ENCODE results near the gene IL2RG. TPM values are rescaled to one million over a fixed set of nuclear protein-coding genes. Genes with fewer than 3 reads are reported as not detected.

The IL2RG gene
- polyA plus RNA-seq, 10 donors = 0.99 to 18.0 (median 2.5) TPM

DNA sequence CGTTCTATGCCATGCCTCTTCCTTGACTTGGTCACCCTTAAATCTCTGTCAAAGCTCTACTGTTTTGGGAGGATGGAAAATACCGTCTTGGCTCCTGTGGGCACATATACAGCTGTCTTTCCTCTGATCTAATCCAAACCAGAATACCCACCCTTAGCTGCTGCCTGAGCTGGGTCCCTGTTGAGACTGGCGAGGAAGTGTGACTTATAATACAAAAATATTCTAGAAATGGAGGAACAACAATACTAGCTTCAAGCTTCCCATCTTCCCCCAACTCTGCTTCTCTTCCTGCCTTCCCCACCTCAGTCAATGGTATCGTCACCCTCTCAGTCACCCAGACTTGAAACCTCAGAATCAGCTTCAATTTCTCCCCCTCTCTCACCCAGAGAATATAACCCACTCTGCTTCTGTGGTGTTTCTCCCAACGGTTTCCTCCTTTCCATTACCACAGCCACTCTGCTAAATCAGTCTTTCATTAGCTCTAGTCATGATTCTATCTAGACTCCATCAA lies 599 bp upstream of the IL2RG start:
- no peak for DNase-seq

DNA sequence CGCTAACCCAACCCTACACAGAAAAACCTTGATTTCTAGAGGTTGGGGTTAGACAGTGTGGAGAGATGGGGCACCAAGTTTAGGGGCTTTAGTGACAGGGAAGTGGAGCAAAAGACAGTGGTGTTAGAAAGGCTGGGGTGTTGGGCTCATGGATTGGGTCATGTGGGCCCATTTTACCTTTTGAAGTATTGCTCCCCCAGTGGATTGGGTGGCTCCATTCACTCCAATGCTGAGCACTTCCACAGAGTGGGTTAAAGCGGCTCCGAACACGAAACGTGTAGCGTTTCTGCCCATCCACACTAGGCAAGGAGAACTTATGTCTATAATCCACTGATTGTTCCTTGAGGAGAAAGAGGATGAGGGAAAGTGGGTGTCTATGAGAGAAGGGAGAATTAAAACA lies 2.3 kb downstream of the IL2RG start:
- no peak for DNase-seq

DNA sequence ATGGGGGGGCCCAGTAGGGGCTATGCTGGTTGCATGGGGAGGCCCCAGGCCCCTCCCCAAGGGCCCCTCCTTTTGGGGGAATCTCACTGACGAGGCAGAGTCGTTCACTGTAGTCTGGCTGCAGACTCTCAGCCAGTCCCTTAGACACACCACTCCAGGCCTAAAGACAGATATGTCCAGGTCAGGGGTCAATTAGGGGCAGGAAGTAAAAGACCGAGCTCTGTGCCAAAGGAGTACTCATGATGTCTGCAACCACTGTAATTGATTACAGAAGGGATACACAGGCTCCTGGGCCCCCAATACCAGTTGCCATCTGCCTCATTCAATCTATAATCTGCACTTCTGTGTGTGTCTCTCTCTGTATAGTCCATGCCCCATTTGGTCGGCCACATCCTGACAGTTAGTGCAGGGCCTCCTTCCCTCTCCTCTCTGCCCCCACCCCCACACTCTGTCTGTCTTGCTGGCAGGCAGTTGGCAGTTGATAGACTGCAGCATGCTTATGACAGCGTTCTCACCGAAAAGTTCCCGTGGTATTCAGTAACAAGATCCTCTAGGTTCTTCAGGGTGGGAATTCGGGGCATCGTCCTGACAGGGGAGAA lies 3.5 kb downstream of the IL2RG start:
- DNase-seq = no peak

DNA sequence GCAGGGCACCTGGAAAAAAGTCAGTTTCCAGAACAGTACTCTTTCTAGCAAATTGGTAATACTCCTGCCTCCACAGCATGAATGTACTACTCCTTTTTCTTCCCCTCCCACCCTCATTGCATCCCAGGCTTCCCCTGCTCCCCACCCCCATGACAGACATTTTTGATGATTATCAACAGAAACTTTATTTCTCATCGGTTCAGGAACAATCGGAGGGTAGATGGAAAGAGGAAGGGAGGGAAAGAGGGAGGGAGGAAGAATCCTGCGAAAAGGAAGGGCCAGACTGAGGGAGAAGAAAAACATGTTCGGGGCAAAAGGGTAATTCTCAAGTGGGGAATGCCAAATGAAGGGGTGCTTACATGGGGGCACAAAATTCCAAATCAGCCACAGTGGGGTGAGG lies 4.1 kb downstream of the IL2RG start:
- DNase-seq = no peak

DNA sequence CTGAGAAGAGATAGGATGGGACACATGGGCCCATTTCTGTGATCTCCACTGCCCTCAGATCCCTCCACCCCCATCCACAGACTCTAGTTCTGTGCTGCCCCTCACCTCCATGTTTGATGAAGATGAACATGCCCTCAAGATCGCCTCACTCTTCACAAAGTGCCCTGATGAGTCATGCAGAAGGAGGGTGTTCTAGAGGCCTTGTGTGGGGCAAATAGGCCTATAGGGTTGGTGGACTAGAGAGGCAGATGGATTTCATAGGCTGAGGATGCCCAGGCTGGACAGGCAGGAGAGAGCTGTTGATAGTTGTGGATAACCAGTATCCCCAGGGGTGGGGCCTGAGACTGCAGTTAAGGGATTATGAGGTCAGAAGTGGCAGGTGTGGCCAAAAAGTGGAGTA lies 5.0 kb downstream of the IL2RG start, which contains the start of gene CXorf65:
Gene CXorf65, minus strand, starts transcription at position 314 of the 400 bp plus-strand sequence. Its CDS starts 184 bp downstream, at position 130.
- DNase-seq = no peak

DNA sequence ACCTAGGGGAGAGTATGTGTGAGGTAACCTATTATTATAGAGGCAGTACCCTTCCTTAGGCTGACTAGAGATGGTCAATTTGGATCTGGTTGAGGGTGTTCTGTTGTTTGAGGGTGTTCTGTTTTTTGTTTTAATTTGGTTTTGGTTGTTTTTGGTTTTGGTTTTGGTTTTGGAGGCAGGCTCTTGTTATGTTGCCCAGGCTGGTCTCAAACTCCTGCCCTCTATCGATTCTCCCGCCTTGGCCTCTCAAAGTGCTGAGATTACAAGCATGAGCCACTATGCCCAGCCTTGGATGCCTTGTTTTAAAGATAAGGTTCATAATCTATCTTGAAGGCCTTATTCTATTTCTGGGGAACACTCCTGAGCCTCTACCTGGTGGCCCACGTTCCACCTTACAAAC lies 5.7 kb downstream of the IL2RG start:
- no peak for DNase-seq

DNA sequence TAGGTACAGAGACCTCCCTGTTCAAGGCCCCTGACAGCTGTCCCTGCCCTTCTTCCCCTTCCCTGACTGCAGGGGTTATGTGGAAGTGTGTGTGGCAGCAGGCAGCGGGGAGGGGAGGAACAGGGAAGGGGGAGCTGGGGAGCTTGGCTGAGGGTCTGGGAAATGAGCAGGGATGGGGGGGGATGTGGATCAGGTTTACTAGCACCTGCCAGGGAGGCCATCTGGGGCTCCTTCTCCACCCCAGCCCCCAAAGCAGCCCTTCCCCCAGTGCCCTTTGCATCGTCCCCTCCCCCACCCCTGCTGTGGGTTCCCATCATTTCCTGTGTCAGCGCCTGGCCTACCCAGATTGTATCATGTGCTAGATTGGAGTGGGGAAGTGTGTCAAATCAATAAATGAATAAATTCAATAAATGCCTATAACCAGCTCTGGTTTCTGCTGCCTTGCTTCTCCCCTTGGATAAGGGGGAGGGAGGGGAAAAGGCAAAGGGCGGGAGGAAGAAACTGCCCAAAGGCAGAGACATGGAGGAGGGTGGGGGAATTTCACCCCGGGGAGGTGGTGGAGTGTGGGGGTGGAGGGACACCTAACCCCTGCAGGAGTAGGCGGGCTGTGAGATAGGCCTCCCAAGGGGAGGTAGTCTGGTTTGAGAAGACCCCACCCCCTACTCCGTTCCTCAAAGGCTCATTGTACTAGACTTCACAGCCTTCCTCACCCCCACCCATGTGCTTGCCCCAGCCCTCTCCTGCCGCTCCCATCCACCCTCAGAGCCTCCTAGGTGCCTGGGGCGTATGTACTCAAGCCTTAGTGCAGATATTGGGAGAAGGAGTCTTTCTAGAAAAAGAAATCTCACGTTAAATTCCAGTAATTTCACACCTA lies 8.0 kb downstream of the IL2RG start:
- peak in 2 of 3 donors; percentile 42 to 65 for DNase-seq

DNA sequence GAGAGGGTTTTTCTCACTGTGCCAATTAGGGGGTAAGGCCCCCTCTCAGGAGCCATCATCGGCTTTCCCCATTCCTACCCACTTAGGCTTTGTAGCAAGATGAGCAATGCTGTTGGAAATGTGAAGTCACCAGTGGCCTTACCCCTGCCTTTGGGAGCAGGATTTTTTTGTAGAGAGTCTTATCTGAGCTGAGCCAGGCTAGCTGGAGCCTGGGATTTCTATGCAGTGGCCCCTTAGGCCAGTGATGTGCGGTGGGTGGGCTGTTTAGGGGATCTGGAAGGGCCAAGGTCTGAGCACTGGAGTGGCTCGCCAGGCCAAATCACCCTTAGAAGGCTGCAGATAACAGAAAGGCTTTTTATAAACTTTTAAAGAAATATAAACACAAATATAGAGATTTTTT lies 9.1 kb downstream of the IL2RG start:
- no peak for DNase-seq

DNA sequence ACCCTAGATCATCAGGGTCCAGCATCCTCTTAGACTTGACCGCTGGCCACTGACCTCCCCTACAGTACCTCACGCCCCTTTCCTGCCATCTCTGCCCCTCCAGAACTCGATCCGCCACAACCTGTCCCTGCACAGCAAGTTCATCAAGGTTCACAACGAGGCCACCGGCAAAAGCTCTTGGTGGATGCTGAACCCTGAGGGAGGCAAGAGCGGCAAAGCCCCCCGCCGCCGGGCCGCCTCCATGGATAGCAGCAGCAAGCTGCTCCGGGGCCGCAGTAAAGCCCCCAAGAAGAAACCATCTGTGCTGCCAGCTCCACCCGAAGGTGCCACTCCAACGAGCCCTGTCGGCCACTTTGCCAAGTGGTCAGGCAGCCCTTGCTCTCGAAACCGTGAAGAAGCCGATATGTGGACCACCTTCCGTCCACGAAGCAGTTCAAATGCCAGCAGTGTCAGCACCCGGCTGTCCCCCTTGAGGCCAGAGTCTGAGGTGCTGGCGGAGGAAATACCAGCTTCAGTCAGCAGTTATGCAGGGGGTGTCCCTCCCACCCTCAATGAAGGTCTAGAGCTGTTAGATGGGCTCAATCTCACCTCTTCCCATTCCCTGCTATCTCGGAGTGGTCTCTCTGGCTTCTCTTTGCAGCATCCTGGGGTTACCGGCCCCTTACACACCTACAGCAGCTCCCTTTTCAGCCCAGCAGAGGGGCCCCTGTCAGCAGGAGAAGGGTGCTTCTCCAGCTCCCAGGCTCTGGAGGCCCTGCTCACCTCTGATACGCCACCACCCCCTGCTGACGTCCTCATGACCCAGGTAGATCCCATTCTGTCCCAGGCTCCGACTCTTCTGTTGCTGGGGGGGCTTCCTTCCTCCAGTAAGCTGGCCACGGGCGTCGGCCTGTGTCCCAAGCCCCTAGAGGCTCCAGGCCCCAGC lies 10.5 kb downstream of the IL2RG start:
- DNase-seq = no peak

DNA sequence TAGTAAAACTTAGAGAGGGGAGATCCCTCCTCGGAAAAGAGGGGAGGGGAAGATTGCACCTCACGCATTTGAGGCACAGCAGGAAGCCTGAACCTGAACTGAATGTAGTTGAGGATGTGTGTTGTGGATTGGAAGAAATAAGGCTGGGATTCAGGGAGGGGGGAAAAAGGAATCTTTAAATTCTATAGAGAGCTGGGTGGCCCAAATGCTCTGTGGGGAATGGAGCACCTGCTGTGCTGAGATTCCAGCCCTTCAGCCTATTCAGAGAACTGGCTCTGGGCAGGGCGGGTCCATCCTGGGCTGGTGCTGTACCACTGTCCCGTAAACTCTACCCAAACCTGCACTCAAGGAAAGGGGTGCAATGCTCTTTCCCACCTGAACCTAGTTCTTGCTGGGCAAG lies 11.6 kb downstream of the IL2RG start:
- DNase-seq = no peak

DNA sequence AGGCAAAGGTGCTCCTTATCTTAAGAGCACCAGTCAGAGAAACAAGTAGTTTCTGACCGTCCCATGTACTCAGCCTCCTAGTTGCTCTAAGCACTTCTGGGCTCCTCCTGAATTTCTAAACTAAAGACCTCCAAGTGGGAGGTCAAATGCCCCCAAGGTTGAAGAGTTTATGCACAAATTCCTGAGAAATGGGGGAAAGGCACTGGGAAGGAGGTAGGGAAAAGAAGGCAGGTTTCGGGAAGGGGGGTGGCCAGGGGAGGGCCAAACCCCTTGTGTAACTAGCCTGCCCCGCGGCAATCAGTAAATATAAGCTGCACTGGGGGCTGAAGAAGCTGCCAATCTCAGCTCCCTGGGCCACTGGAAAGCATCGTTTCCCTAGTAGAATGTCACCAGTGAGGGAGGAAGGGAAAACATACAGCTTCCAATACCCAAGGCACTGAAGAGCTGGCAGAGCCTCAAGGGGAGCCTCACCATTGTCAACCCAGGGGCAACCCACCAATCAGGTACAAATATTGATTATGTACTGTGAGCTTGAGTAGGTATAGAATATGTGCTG lies 12.3 kb downstream of the IL2RG start:
- DNase-seq = no peak

DNA sequence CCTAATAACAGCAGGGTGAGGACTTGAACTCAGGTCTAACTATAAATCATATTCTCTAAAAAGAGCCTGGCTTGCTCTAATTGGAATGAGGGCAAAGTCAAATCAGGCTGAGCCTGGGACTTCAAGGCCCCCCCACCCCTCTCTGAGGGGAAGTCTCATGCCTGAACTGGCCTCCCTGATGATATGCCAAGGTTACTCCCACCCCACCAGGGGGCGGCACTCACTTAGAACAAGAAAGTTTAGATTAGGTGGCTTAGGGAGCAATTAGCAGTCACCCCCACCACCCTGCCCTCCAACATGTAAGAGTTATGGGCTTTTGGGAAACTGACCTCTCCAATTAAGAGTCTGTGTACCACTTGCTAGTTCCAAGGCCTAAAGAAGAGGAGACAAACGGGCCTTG lies 13.1 kb downstream of the IL2RG start:
- DNase-seq = peak in 1 of 3 donors; percentile 45

DNA sequence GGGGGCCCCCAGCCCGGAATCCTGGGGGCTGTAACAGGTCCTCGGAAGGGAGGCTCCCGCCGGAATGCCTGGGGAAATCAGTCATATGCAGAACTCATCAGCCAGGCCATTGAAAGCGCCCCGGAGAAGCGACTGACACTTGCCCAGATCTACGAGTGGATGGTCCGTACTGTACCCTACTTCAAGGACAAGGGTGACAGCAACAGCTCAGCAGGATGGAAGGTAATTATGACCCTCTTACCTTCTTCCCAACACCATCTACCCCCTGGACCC lies 14.7 kb downstream of the IL2RG start:
- no peak for DNase-seq

DNA sequence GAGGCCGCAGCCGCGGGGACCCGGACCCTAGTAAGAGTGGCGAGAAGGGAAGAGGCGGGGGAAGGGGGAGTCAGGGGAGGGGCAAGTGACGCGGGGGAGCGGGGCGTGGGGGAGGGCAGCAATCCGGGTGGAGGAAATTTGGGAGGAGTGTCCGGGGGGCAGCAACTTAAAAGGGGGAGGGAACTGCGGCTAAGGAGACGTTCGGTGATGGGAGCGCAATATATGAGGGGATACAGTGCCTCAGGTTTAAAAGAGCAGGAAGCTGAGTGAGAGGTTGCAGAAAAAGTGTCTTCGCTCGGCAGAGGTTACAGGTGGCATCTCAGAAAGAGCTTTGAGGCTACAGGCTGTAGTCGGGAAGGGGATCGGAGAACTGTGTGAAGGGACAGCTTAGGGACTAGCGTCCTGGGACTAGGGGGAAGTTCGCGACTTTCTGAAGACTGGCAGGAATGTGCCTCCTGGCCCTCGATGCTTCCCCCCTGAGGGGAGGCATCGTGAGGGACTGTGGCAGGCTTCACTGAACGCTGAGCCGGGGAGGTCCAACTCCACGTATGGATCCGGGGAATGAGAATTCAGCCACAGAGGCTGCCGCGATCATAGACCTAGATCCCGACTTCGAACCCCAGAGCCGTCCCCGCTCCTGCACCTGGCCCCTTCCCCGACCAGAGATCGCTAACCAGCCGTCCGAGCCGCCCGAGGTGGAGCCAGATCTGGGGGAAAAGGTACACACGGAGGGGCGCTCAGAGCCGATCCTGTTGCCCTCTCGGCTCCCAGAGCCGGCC lies 15.2 kb downstream of the IL2RG start:
- peak; percentile 46 to 81 (median 61) for DNase-seq

DNA sequence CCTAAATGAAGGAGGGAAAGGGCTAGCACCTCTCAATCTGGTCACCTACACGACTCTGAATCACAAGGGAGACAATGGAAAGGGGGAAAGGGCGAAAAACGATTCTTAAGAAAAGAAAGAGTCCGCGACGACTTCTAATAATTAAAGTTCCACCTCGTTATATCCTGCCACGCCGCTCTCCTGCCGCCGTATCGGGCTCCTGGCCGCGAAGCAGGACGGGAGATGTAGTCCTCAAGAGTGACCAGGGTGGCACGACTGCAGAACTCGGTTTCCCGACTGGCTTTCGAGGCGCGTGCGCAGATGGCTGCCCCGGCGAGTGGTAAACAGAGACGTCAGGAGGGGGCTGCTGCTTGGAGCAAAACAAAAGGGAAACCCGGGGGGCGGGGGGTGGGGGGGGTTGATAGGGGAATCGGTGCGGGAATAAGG lies 15.8 kb downstream of the IL2RG start, which contains the start of gene FOXO4:
Gene FOXO4, plus strand, starts transcription at position 297 of the 426 bp plus-strand sequence. CDS start 678 bp downstream, outside the sequence.
- peak; percentile 85 to 94 (median 90) for DNase-seq

DNA sequence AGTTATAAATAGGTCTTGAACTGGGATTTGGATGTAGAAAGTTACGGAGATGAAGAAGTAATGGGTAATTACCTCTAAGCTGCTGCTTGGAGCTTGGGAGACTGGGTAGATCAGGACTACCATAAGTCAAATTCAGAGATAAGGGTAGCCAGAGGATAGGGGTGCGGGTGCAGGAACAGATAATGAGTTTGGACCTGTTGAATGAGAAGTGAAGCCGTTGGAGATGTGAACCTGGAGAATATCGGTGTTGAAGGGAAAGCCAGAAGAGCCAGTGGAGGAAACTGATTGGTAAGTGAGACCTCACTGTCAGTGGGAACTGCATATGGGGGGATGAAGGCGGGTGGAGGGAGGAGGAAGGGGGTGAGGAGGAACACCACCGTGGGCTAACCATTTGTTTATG lies 16.3 kb downstream of the IL2RG start:
- DNase-seq = no peak

DNA sequence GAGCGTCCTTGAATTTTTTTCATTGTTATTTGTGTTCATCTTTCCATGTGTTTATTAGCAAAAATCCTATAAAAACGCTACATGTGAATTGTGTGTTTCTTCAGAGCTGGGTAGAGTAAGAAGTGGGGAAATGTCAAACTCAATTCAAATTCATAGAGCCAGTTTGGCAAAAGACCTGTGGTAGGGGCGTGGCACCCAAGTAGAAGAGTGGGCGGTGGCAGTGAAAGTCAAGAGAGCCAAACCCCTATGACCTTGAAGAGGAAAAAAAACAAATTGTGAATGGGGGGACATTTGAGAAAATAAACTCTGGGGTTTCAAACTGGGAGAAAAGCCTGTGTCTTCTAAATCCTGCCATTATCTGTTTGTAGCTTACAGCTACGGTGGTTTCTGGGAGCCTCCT lies 20.1 kb downstream of the IL2RG start:
- DNase-seq = no peak

DNA sequence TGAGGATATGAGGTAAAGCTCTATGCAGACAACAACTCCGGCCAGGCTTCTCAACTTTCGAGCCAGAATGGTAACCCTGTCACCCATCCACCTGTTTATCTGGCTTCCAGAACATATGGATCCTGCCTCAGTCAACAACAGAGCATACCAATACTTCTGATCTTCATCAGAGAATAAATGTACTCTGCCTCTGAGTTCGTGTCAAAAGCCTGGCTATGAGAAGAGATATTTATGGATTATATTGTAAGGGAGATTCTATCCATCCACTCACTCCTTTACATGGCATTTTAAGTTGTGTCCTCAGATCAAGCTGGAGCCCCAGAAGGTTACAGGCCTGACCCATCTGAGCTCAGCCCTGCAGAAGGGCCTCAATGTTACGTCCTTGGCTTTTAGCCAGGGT lies 25.5 kb downstream of the IL2RG start:
- DNase-seq = no peak

DNA sequence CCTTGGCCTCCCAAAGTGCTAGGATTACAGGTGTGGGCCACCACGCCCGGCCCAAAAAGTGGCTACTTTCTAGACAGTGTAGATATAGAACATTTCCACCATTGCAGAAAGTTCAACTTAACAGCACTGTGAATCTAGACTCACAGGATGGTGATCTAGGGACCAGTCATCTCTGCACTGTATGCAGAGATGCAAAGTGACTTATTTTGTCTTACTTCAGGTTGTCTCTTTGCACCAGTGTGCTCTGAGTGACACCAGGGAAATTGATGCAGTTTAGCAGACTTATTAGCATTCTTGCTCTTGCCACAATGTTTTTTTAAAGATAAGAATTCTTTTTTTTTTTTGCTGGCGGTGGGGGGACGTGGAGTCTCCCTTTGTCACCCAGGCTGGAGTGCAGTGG lies 28.6 kb downstream of the IL2RG start:
- no peak for DNase-seq

DNA sequence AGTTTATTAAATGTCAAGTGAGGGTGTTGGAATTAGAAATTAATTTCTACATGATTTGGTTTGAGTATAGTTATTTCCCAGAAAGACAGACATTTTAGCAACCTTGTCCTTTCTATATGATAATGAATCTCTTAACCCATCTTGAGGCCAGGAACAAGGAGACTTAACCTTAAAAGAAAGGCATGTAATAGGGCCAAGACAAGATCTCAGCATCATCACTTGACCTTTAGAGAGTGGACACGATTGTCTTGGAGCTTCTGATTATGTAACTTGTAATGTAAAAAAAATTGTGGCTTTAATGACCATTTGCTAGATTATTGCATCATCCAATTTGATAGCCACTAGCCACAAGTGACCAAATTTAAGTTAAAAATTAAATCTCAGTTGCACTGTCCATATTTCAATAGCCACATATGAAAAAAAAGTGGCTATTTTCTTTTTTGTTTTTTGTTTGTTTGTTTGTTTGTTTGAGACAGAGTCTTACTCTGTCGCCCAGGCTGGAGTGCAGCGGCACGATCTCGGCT lies 29.2 kb downstream of the IL2RG start:
- no peak for DNase-seq

Data from muscle of back (tissue), 11 donors.